Measurements from ENCODE around the gene USP7. TPM values are rescaled to one million over a fixed set of nuclear protein-coding genes. Genes with fewer than 3 reads are reported as not detected.
"Not testable (repeated sequence)": the region's sequence is repeated elsewhere in the genome, so short reads cannot be mapped to it uniquely, and the experiment has no call there.

The USP7 gene
- total RNA-seq, 6 donors from 2014 or later: 68.2 to 122 (median 72.2) TPM

- ATAC-seq (ENCODE audit: low FRiP score in 2 of 2) (no peak), DNase-seq (no peak)
- no peaks in the 10 kb centered on the region for H3K36me3 ChIP-seq
- no peaks in the 10 kb centered on the region for H3K9me3 ChIP-seq
- WGBS, 2 donors: 63 to 80% methylated on average over 7 to 8 of the region's 8 CpGs
- no peak overlapping the region for H3K4me3 ChIP-seq
- H3K27me3 ChIP-seq: no peaks in the 10 kb centered on the region
- H3K4me1 ChIP-seq: peaks cover 4 to 11% (median 7%) of the 10 kb centered on the region in 4 donors
- no peak for TF ChIP-seq CTCF (IDR thresholded peaks at IDR 0.05)
- TF ChIP-seq POLR2AphosphoS5 (IDR thresholded peaks at IDR 0.05): no peak
- TF ChIP-seq POLR2A (IDR thresholded peaks at IDR 0.05): no peak
- no peak for TF ChIP-seq EP300 (IDR thresholded peaks at IDR 0.05)
- no peak overlapping the region for H3K27ac ChIP-seq
Measured at GRCh38 chr16:8877894-8878522, 85.7 kb downstream of the USP7 start.

DNA sequence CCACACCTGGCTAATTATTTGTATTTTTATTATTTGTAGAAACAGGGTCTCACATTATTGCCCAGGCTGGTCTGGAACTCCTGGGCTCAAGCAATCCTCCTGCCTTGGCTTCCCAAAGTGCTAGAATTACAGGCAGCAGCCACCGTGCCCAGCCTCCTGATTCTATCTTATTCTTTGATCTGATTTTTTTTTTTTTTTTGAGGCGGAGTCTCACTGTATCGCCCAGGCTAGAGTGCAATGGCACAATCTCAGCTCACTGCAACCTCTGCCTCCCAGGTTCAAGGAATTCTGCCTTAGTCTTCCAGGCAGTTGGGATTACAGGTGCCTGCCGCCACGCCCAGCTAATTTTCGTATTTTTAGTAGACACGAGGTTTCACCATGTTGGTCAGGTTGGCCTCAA is 88.4 kb downstream of the USP7 start:
- peaks cover 4 to 19% (median 15%) of the 10 kb centered on the region in 4 donors for H3K4me1 ChIP-seq
- not testable (repeated sequence) for H3K27me3 ChIP-seq; ATAC-seq (ENCODE audit: low FRiP score in 2 of 2); H3K27ac ChIP-seq; H3K36me3 ChIP-seq; H3K9me3 ChIP-seq; DNase-seq; H3K4me3 ChIP-seq
- WGBS, 2 donors: 69 to 72% methylated on average over 7 of the region's 7 CpGs

- 54 to 65% methylated on average over 6 of the region's 6 CpGs for WGBS, 2 donors
- H3K27me3 ChIP-seq: no peaks in the 10 kb centered on the region
- H3K4me1 ChIP-seq: peaks cover 4 to 19% (median 16%) of the 10 kb centered on the region in 4 donors
- DNase-seq: no peak
- ATAC-seq (ENCODE audit: low FRiP score in 2 of 2): no peak
- H3K27ac ChIP-seq: no peak overlapping the region
- TF ChIP-seq POLR2AphosphoS5 (IDR thresholded peaks at IDR 0.05) (no peak), POLR2A (IDR thresholded peaks at IDR 0.05) (no peak), EP300 (IDR thresholded peaks at IDR 0.05) (no peak), CTCF (IDR thresholded peaks at IDR 0.05) (no peak)
- no peak overlapping the region for H3K4me3 ChIP-seq
- H3K36me3 ChIP-seq: no peaks in the 10 kb centered on the region
- no peaks in the 10 kb centered on the region for H3K9me3 ChIP-seq
Measured at GRCh38 chr16:8874388-8874787, 89.3 kb downstream of the USP7 start.

DNA sequence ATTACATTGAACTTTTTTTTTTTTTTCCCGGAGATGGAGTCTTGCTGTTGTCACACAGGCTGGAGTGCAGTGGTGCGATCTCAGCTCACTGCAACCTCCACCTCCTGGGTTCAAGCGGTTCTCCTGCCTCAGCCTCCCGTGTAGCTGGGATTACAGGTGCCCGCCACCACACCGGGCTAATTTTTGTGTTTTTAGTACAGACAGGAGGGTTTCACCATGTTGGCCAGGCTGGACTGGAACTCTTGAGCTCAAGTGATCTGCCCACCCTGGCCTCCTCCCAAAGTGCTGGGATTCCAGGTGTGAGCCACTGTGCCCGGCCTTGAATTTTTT is 89.9 kb downstream of the USP7 start:
- ATAC-seq (ENCODE audit: low FRiP score in 2 of 2); DNase-seq; H3K9me3 ChIP-seq; H3K4me3 ChIP-seq; H3K27me3 ChIP-seq; H3K27ac ChIP-seq; H3K36me3 ChIP-seq: not testable (repeated sequence)
- peaks cover 6 to 20% (median 19%) of the 10 kb centered on the region in 4 donors for H3K4me1 ChIP-seq
- 88 to 94% methylated on average over 7 of the region's 7 CpGs for WGBS, 2 donors

DNA sequence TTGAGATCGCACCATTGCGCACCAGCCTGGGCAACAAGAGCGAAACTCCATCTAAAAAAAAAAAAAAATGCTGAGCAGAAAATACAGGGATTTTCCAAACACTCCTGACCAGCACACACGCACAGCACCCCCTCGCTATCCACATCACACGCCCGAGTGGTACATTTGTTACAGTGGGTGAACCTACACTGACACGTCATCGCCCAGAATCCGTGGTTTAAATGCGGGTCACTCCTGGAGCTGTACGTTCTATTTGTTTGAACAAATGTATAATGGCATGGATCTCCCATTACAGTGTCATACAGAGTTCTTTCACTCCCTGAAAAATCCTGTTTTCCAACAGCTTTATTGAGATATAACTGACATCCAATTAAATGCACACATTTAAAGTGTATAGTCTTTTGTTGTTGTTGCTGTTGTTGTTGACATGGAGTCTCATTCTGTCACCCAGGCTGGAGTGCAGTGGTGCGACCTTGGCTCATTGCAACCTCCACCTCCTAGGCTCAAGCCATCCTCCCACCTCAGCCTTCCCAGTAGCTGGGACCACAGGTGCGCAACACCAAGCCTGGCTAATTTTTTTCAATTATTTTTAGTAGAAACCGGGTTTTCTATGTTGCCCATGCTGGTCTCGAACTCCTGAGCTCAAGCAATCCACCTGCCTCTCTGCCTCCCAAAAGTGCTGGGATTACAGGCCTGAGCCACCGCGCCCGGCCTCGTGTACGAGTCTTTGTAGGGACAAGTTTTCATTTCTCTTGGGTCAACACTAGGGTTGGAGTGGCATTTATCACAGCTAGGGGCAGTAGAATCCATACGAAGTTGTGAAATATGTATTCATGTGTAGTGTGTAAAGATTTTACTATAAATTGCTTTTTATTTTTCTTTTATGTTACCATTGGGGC is 90.5 kb downstream of the USP7 start:
- Histone ChIP-seq H3K27ac (no peak overlapping the region), H3K4me3 (no peak overlapping the region), H3K9me3 (no peaks in the 10 kb centered on the region), H3K36me3 (no peaks in the 10 kb centered on the region), H3K27me3 (no peaks in the 10 kb centered on the region), H3K4me1 (peaks cover 6 to 20% (median 15%) of the 10 kb centered on the region in 4 donors)
- 86 to 93% methylated on average over 22 of the region's 22 CpGs for WGBS, 2 donors
- ATAC-seq (ENCODE audit: low FRiP score in 2 of 2): no peak
- TF ChIP-seq CTCF (IDR thresholded peaks at IDR 0.05): no peak
- no peak for TF ChIP-seq POLR2AphosphoS5 (IDR thresholded peaks at IDR 0.05)
- no peak for TF ChIP-seq POLR2A (IDR thresholded peaks at IDR 0.05)
- no peak for TF ChIP-seq EP300 (IDR thresholded peaks at IDR 0.05)
- DNase-seq: no peak

All from upper lobe of left lung (tissue), 6 donors.